ENCODE results near the gene PJA1. TPM values are rescaled to one million over a fixed set of nuclear protein-coding genes. Genes with fewer than 3 reads are reported as not detected.
A peak's percentile ranks its signal among the peaks of the same experiment; 100 is the strongest.

Gene PJA1
- total RNA-seq, 1 donor from 2014 or later, result 23.6 TPM

DNA sequence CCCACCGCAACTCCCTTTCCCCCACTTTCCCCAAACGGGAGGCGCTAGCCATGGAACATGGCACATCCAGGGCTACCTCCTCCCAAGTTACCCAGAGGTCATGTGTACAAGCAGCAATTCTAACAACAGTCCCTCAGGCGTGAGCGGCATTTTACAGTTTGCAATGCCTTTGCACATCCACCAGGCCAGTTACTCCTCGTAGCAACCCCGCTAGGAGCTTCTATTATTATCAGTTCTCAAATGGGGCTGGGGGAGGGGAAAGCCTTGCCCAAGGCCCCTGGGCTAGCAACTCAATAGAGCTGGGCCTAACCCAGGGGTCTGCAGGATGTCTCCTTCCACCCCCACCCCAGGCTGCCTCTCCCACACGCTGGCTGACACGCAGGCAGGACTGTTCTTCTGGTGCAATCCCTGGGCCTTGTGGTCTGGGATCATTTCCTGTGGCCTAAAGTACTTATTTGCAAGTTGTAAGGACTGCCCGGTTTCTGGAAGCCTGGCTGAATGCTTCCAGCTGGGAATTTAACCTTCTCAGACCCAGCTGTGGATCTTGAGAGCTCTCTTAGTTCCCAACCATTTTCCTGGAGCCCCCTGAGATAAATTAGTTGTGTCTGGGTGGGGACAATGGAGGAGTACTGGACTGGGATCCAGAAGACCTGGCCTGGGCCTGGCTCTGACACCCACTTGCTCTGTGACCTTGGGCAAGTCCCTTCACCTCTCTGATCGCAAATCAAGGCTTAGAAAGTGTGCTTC is 27.7 kb downstream of the PJA1 start:
- TF ChIP-seq, protein P1, sequence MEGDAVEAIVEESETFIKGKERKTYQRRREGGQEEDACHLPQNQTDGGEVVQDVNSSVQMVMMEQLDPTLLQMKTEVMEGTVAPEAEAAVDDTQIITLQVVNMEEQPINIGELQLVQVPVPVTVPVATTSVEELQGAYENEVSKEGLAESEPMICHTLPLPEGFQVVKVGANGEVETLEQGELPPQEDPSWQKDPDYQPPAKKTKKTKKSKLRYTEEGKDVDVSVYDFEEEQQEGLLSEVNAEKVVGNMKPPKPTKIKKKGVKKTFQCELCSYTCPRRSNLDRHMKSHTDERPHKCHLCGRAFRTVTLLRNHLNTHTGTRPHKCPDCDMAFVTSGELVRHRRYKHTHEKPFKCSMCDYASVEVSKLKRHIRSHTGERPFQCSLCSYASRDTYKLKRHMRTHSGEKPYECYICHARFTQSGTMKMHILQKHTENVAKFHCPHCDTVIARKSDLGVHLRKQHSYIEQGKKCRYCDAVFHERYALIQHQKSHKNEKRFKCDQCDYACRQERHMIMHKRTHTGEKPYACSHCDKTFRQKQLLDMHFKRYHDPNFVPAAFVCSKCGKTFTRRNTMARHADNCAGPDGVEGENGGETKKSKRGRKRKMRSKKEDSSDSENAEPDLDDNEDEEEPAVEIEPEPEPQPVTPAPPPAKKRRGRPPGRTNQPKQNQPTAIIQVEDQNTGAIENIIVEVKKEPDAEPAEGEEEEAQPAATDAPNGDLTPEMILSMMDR (IDR thresholded peaks at IDR 0.05), result no peak
- DNase-seq (no peak), ATAC-seq (no peak)
- no peaks in the 10 kb centered on the region for H3K36me3 ChIP-seq
- no peaks in the 10 kb centered on the region for H3K27me3 ChIP-seq
- intact Hi-C loops (cut with DNase I), result no loop called here
- peak overlapping the region; percentile 77 for H3K27ac ChIP-seq
- no peaks in the 10 kb centered on the region for H3K9me3 ChIP-seq
- no peaks in the 10 kb centered on the region for H3K4me1 ChIP-seq
- H3K4me3 ChIP-seq, result peak overlapping the region; percentile 19

DNA sequence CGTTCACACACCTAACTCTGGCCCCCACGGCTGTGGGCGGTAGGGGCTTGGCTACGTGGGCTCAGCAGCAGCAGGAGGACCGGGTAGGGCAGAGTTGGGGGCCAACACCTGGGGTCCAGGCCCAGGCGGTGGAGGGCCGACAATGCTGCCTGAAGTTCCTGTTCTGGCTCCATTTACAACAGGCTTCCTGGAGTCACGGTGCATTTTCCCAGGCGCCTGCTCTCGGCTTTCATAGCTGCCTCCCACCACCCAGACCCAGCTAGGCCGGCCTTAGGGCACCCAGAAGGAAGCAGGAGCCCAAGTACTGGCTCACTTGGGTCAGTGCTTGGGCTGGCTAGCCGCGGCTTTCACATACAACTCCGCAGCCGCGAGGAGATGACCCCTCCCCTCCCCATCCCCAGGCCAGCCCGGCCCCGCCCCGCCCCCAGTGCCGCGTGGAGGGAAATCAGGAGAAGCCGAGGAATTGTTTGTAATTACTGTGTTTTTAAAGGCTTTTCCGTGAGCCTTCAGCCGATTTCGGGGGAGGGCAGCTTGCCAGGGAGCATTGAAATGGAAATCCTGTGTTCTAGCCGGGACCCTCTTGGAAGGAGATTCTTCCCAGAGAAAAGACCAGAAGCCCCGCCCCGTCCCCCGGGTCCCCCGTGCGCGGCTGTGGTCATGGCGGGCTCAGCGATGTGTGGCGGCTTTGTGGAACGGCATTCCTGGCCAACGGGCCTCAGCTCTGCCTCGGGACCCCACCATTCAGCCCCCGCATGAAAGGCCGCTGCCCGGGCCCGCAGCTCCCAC is 28.5 kb downstream of the PJA1 start:
- peak; percentile 34 for ATAC-seq
- no peaks in the 10 kb centered on the region for H3K27me3 ChIP-seq
- peak overlapping the region; percentile 19 for H3K4me3 ChIP-seq
- DNase-seq, result no peak
- intact Hi-C loops (cut with DNase I), result no loop called here
- H3K36me3 ChIP-seq, result no peaks in the 10 kb centered on the region
- TF ChIP-seq, protein P1 (IDR thresholded peaks at IDR 0.05), result no peak
- peak overlapping the region; percentile 77 for H3K27ac ChIP-seq
- no peaks in the 10 kb centered on the region for H3K4me1 ChIP-seq
- H3K9me3 ChIP-seq, result no peaks in the 10 kb centered on the region

DNA sequence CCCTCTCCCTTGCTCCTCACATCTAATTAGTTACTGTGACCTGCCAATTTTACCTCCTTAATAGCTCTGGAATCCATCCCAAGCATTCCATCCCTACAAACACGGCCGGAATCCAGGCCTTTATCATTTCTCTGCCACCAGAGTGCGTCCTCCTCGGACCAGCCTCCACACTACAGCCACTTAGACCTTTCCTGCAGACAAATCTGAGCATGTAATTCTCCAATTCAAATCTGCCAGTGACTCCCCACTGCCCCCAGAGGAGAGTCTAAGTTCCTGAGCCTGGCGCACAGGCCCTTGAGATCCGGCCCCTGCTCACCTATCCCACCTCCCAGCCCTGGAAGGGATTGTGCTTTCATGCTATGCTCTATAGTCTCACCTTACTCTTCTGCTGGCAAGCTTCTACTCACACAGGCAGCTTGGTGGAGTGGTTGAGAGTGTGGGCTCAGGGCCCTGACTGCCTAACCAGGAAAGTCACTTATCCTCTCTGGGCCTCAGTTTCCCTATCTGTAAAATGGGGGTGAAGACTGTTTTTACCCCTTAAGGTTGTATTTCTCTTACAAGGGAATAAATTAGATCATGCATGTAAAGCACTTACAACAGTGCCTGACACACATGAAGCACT is 31.2 kb downstream of the PJA1 start:
- intact Hi-C loops (cut with DNase I), result no loop called here
- TF ChIP-seq, protein P1 (IDR thresholded peaks at IDR 0.05), result peak; percentile 38
- H3K4me3 ChIP-seq, result no peak overlapping the region
- H3K36me3 ChIP-seq, result no peaks in the 10 kb centered on the region
- ATAC-seq (peak; percentile 74), DNase-seq (no peak)
- H3K4me1 ChIP-seq, result no peaks in the 10 kb centered on the region
- H3K27ac ChIP-seq, result no peak overlapping the region
- no peaks in the 10 kb centered on the region for H3K9me3 ChIP-seq
- no peaks in the 10 kb centered on the region for H3K27me3 ChIP-seq

DNA sequence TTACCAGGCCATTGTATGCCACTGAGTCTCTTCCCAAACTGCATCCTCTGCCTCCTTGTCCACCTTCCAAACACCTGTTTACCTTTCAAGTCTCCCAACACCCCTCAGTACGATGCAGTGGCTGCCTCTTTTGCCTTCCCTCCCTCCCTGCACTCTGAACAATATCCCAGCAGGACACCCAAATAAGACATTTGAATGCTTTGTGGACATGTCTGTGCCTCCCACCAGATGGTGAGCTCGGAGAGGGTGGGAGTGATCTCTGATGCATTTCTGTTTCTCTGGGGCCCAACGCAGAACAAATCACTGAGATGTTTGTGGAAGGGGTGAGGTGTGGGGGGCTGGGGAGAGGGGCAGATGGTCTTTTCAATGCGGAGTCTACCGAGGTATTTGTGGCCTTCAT is 33.4 kb downstream of the PJA1 start:
- Histone ChIP-seq H3K27me3 (no peaks in the 10 kb centered on the region), H3K4me3 (no peak overlapping the region), H3K9me3 (no peaks in the 10 kb centered on the region), H3K27ac (no peak overlapping the region), H3K36me3 (no peaks in the 10 kb centered on the region), H3K4me1 (no peaks in the 10 kb centered on the region)
- TF ChIP-seq, protein P1 (IDR thresholded peaks at IDR 0.05), result no peak
- intact Hi-C loops (cut with DNase I), result no loop called here
- ATAC-seq (no peak), DNase-seq (no peak)

DNA sequence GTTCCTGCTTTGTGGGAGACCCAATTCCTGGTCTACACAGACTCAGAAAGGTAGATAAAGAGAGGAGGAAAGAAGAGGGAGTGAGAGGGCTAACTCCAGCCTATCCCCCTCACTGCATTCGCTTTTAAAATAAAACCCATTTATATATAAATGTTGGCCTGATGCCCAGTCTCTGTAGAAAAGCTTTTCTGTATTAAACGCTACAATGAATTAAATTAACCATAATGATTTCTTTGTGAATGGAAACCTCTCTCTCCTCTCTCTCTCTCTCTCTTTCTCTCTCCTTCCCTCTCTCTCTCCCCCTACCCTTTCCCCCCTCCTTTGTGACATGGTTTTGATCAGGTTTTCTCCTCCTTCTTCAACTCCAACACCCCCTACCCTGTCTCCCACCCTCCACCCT is 34.8 kb downstream of the PJA1 start:
- Histone ChIP-seq H3K27me3 (no peaks in the 10 kb centered on the region), H3K36me3 (no peaks in the 10 kb centered on the region), H3K9me3 (no peaks in the 10 kb centered on the region), H3K4me1 (no peaks in the 10 kb centered on the region), H3K4me3 (no peak overlapping the region), H3K27ac (no peak overlapping the region)
- intact Hi-C loops (cut with DNase I), result no loop called here
- ATAC-seq, result no peak
- TF ChIP-seq, protein P1 (IDR thresholded peaks at IDR 0.05), result no peak
- DNase-seq, result no peak
